Measurements from ENCODE around the gene LOXL1. TPM values are rescaled to one million over a fixed set of nuclear protein-coding genes. Genes with fewer than 3 reads are reported as not detected.

Gene LOXL1
- total RNA-seq, 1 donor from 2014 or later: 25.1 TPM

DNA sequence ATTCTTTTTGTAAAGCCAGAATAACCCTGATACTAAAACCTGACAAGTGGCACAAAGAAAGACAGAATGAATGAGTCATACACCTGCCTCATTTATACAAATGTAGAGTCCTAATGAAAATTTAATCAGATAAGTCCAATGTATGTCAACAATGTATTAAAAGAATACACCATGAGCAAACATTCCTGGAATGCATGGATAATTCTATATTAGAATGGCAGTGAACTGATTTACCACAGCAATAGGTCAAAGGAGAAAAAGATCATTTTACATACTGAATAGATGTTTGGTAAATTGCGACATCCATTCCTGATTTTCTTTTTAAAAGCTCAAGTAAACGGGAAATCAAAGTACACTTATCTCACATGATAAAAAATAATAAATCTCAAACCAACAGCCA lies 11.2 kb upstream of the LOXL1 start:
- Mint-ChIP-seq H3K4me1 (ENCODE audit: unreplicated experiment) (peaks cover 5% of the 10 kb centered on the region), H3K9me3 (peaks cover 11% of the 10 kb centered on the region), H3K27me3 (peaks cover 7% of the 10 kb centered on the region), H3K27ac (no peak overlapping the region), H3K36me3 (peaks cover 10% of the 10 kb centered on the region), H3K4me3 (no peak overlapping the region)
- no peak for DNase-seq (ENCODE audit: extremely low spot score, unreplicated experiment)
- TF ChIP-seq, protein P1, sequence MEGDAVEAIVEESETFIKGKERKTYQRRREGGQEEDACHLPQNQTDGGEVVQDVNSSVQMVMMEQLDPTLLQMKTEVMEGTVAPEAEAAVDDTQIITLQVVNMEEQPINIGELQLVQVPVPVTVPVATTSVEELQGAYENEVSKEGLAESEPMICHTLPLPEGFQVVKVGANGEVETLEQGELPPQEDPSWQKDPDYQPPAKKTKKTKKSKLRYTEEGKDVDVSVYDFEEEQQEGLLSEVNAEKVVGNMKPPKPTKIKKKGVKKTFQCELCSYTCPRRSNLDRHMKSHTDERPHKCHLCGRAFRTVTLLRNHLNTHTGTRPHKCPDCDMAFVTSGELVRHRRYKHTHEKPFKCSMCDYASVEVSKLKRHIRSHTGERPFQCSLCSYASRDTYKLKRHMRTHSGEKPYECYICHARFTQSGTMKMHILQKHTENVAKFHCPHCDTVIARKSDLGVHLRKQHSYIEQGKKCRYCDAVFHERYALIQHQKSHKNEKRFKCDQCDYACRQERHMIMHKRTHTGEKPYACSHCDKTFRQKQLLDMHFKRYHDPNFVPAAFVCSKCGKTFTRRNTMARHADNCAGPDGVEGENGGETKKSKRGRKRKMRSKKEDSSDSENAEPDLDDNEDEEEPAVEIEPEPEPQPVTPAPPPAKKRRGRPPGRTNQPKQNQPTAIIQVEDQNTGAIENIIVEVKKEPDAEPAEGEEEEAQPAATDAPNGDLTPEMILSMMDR (conservative IDR thresholded peaks at IDR 0.05): no peak

DNA sequence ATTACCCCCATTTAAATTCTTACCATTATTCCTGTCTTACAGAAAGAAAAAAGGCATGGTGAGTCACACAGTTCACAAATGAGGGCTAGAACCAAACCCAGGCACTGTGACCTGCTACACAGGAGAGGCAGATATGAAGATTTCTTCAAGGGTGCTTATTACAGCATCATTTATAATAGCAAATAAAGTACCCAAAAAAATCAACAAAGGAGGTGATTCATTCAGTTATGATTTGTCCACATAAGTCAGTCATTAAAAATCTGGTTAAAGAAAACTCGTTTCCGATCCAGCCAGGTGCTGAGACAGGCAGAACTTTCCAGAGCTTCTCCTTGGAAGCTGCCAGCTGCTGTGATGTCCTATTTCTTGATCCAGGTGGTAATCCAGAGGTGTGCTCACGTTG lies 7.5 kb upstream of the LOXL1 start:
- no peak overlapping the region for H3K27ac Mint-ChIP-seq
- peaks cover 29% of the 10 kb centered on the region for H3K4me1 Mint-ChIP-seq (ENCODE audit: unreplicated experiment)
- peaks cover 7% of the 10 kb centered on the region for H3K27me3 Mint-ChIP-seq
- no peak overlapping the region for H3K4me3 Mint-ChIP-seq
- no peak for DNase-seq (ENCODE audit: extremely low spot score, unreplicated experiment)
- TF ChIP-seq, protein P1 (conservative IDR thresholded peaks at IDR 0.05): no peak
- H3K36me3 Mint-ChIP-seq: peaks cover 10% of the 10 kb centered on the region
- H3K9me3 Mint-ChIP-seq: peaks cover 11% of the 10 kb centered on the region

DNA sequence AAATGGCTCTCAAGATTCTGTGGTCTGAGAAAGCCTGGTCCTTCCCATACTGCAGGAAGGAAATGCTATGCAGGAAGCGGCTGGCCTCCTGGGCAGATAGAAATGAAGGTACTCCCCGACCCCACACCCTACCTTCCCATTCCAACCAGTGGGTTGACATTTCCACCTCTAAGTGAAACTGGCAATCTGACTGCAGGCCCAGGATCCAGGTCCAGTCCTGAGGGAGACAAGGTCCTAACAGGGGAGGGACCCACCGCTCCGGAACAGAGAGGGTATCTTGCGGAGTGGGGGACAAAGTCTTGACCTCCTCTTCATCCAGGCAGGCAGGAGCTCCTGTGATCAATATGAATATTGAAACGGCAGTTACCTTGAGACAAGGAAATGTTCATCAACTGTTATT lies 6.6 kb upstream of the LOXL1 start:
- DNase-seq (ENCODE audit: extremely low spot score, unreplicated experiment): no peak
- no peak overlapping the region for H3K27ac Mint-ChIP-seq
- TF ChIP-seq, protein P1 (conservative IDR thresholded peaks at IDR 0.05): no peak
- peaks cover 10% of the 10 kb centered on the region for H3K36me3 Mint-ChIP-seq
- peaks cover 11% of the 10 kb centered on the region for H3K9me3 Mint-ChIP-seq
- peaks cover 7% of the 10 kb centered on the region for H3K27me3 Mint-ChIP-seq
- H3K4me3 Mint-ChIP-seq: no peak overlapping the region
- peaks cover 38% of the 10 kb centered on the region for H3K4me1 Mint-ChIP-seq (ENCODE audit: unreplicated experiment)

DNA sequence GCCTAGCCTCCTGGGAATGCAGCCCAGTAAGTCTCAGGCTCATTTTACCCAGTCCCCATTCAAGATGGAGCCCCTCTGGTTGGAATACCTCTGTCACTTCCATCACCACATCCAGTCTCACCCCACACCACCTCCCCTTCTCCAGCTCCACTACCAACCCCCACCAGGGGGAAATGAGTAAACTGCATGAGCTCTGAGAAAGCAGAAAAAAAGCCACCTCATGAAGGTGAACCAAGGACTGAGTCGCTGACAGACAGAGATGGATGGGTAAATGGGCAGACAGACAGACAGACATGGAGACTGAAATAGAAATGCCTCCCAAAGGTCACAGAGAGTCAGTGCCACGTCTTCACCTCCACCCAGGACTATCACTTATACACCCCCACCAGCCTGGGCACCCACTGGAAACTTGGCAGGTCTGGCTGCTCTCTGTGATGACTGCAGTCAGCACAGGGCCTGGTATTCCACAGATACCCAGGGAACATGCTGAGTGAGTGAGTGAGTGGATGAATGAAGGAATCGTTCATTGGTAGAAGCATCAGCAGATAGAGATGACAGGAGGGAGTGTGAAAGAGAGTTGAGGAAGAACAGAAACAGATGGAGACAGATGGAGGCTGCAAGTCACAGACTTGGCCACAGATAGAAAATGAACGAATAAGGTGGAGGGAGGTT lies 4.9 kb upstream of the LOXL1 start:
- peaks cover 4% of the 10 kb centered on the region for H3K27me3 Mint-ChIP-seq
- H3K36me3 Mint-ChIP-seq: peaks cover 10% of the 10 kb centered on the region
- H3K27ac Mint-ChIP-seq: no peak overlapping the region
- no peak overlapping the region for H3K4me3 Mint-ChIP-seq
- TF ChIP-seq, protein P1 (conservative IDR thresholded peaks at IDR 0.05): no peak
- H3K4me1 Mint-ChIP-seq (ENCODE audit: unreplicated experiment): peaks cover 42% of the 10 kb centered on the region
- peaks cover 11% of the 10 kb centered on the region for H3K9me3 Mint-ChIP-seq
- DNase-seq (ENCODE audit: extremely low spot score, unreplicated experiment): no peak

DNA sequence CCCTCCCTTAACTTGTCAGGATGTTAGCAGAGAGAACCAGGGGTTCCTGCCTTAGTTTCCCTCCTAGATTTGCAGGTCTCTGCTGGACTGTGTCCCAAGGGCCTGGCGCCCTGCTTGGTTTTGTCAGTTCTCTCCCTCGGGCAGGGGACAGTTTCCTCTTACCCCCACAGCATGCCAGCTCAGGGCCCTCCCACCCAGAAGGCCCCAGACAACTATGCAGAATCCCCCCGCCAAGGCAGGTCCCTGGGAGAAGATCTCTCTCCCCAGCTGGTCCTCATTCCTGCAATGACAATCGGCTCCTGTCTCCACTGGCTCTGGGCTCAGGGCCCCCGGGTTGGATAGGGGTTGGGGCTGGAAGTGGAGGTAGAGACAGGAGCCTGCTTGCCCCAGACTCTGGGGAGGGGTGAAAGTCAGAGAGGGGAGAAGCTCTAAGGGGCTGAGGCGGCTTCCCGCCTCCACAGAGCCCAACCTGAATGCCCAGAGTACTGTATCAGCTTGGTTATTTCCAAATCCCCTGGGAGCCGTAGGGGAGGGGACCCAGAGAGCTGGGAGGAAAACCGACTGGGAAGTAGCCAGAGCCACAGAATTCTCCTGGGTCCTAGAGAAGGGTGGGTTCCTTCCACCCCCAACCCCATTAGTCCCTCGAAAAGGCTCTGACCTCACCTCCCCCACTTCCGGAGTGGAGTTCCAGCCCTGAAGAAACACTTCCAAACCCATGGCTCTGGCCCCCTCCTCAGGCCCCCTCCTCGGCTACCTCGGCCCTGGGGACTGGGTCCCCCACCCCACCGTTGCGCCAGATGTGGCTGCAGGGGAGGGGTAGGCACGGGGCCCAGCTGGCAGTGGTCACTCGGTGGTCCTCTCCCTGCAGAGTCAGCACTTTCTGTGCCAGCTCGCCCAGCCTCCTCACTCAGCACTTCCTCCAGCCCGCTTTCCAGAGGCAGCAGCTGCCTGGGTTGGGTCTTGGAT lies 3.8 kb upstream of the LOXL1 start:
- Mint-ChIP-seq H3K27ac (no peak overlapping the region), H3K9me3 (peaks cover 11% of the 10 kb centered on the region), H3K4me3 (no peak overlapping the region), H3K36me3 (peaks cover 10% of the 10 kb centered on the region), H3K4me1 (ENCODE audit: unreplicated experiment) (peaks cover 42% of the 10 kb centered on the region), H3K27me3 (peaks cover 4% of the 10 kb centered on the region)
- TF ChIP-seq, protein P1 (conservative IDR thresholded peaks at IDR 0.05): no peak
- DNase-seq (ENCODE audit: extremely low spot score, unreplicated experiment): no peak
